Measurements from ENCODE around the gene GPC1. TPM values are rescaled to one million over a fixed set of nuclear protein-coding genes. Genes with fewer than 3 reads are reported as not detected.

GPC1 gene
- total and polyA plus RNA-seq, 2 of the 4 experiments (the other 2 are of a cell fraction): 16.0 to 211 TPM

DNA sequence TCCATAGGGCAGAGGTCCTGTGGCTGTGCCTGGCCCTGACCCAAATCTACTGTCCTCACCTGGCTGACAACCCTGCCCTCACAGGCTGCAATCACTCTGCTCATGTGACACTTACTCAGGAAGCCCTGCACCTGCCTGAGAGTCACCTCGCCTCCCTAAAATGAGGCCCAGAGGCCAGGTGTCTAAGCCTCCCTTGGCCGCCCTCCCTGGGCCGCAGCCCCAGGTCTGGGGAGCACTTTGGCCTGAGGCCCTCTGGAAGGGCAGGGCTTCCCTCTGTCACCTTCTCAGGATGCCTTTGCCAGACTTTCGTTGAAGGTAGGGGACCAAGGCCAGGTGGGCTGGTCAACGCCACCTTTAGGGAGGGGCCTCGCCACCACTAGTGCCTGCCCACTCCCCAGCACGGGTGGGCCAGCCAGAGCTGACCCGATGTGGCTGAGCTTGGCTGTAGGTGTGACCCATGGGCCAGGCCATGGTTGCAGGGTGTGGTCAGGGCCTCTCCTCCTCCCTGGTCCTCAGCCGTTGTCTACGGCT, 6.1 kb upstream of the GPC1 start:
- Histone ChIP-seq H2AK5ac (ENCODE audit: low read depth, low read length) (no peak overlapping the region), H3K9me1 (ENCODE audit: insufficient read depth, low read length) (peaks cover 14% of the 10 kb centered on the region), H3K4ac (ENCODE audit: low read depth, low read length) (no peak overlapping the region), H3K79me1 (ENCODE audit: low read depth in 1 of 2, low read length in 2 of 2) (peaks cover 0 to 19% of the 10 kb centered on the region in 2 experiments; a peak in 2 of 4 replicates), H3K4me2 (ENCODE audit: low read depth, low read length) (no peak overlapping the region), H3K27ac (ENCODE audit: insufficient read depth, low read length) (no peak overlapping the region), H3K4me3 (ENCODE audit: insufficient read depth, low read depth, low read length) (no peak overlapping the region), H2BK20ac (ENCODE audit: low read depth, low read length) (no peak overlapping the region), H2AFZ (replicated peaks; ENCODE audit: low read length, poor library complexity) (no peak overlapping the region), H4K8ac (ENCODE audit: low read depth in 2 of 2, low read length in 2 of 2) (no peak overlapping the region), H2BK120ac (ENCODE audit: low read depth, low read length) (no peak overlapping the region), H4K20me1 (ENCODE audit: insufficient read depth, low read length) (no peaks in the 10 kb centered on the region), H3K4me1 (ENCODE audit: control insufficient read depth, insufficient read depth, low read length) (peaks cover 14% of the 10 kb centered on the region), H3K14ac (replicated peaks; ENCODE audit: low read depth, low read length) (no peak overlapping the region), H3K18ac (ENCODE audit: low read depth, low read length) (no peak overlapping the region), H3K56ac (ENCODE audit: extremely low read depth, insufficient read depth, low read length) (no peak overlapping the region), H3K9ac (ENCODE audit: low read depth, low read length) (no peak overlapping the region), H2BK5ac (ENCODE audit: low read depth, low read length, poor library complexity, severe bottlenecking) (no peak overlapping the region), H3K23ac (ENCODE audit: low read depth, low read length) (no peak overlapping the region), H4K5ac (ENCODE audit: low read depth, low read length) (no peak overlapping the region), H4K91ac (ENCODE audit: insufficient read depth, low read depth, low read length) (no peak overlapping the region), H2AK9ac (replicated peaks; ENCODE audit: low read depth, low read length, poor library complexity) (no peak overlapping the region), H3K9me3 (ENCODE audit: control insufficient read depth, insufficient read depth, low read length) (no peaks in the 10 kb centered on the region), H2BK15ac (ENCODE audit: low read depth, low read length) (no peak overlapping the region; the same call in 2 of the 3 replicates), H3K36me3 (ENCODE audit: control insufficient read depth, insufficient read depth, low read length) (no peaks in the 10 kb centered on the region), H3K27me3 (ENCODE audit: control insufficient read depth, insufficient read depth, low read length) (no peaks in the 10 kb centered on the region)
- POLR2A ChIA-PET (ENCODE audit: unreplicated experiment): no interaction called here
- BruUV-seq (replicated peaks): no TSS peak
- no peak for ATAC-seq (ENCODE audit: low read depth)
- dilution Hi-C loops (cut with HindIII; ENCODE audit: low sequenced_read_pairs, unreplicated experiment) (no loop called here), in situ Hi-C loops (cut with MboI; ENCODE audit: low sequenced_read_pairs) (no loop called here), intact Hi-C loops (cut with micrococcal nuclease) (no loop called here)
- DNase-seq: no peak
- CTCF ChIA-PET: no interaction called here
- TF ChIP-seq, protein P1, sequence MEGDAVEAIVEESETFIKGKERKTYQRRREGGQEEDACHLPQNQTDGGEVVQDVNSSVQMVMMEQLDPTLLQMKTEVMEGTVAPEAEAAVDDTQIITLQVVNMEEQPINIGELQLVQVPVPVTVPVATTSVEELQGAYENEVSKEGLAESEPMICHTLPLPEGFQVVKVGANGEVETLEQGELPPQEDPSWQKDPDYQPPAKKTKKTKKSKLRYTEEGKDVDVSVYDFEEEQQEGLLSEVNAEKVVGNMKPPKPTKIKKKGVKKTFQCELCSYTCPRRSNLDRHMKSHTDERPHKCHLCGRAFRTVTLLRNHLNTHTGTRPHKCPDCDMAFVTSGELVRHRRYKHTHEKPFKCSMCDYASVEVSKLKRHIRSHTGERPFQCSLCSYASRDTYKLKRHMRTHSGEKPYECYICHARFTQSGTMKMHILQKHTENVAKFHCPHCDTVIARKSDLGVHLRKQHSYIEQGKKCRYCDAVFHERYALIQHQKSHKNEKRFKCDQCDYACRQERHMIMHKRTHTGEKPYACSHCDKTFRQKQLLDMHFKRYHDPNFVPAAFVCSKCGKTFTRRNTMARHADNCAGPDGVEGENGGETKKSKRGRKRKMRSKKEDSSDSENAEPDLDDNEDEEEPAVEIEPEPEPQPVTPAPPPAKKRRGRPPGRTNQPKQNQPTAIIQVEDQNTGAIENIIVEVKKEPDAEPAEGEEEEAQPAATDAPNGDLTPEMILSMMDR (conservative IDR thresholded peaks at IDR 0.05; ENCODE audit: low read depth, low read length): no peak
- TF ChIP-seq SMC3 (IDR thresholded peaks at IDR 0.05; ENCODE audit: low read depth, low read length) (no peak), RFX5 (IDR thresholded peaks at IDR 0.05; ENCODE audit: low read depth, low read length) (no peak), RCOR1 (IDR thresholded peaks at IDR 0.05; ENCODE audit: insufficient replicate concordance, low read length) (no peak), BHLHE40 (IDR thresholded peaks at IDR 0.05; ENCODE audit: low read depth, low read length) (no peak), CHD1 (IDR thresholded peaks at IDR 0.05; ENCODE audit: low read depth, low read length) (no peak), MAFK (IDR thresholded peaks at IDR 0.05; ENCODE audit: low read depth, low read length) (no peak), POLR2A (IDR thresholded peaks at IDR 0.05; ENCODE audit: low read depth, low read length) (no peak), MXI1 (IDR thresholded peaks at IDR 0.05; ENCODE audit: borderline replicate concordance, low read depth, low read length) (no peak), MAZ (IDR thresholded peaks at IDR 0.05; ENCODE audit: borderline replicate concordance, low read depth, low read length) (no peak), RAD21 (IDR thresholded peaks at IDR 0.05; ENCODE audit: low read length) (no peak), FOS (IDR thresholded peaks at IDR 0.05; ENCODE audit: low read depth, low read length) (no peak), CEBPB (IDR thresholded peaks at IDR 0.05; ENCODE audit: low read depth, low read length) (no peak), NFE2L2 (IDR thresholded peaks at IDR 0.05; ENCODE audit: low read depth, low read length) (no peak)
- TF ChIP-seq, protein P2, sequence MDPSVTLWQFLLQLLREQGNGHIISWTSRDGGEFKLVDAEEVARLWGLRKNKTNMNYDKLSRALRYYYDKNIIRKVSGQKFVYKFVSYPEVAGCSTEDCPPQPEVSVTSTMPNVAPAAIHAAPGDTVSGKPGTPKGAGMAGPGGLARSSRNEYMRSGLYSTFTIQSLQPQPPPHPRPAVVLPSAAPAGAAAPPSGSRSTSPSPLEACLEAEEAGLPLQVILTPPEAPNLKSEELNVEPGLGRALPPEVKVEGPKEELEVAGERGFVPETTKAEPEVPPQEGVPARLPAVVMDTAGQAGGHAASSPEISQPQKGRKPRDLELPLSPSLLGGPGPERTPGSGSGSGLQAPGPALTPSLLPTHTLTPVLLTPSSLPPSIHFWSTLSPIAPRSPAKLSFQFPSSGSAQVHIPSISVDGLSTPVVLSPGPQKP (IDR thresholded peaks at IDR 0.05; ENCODE audit: borderline replicate concordance, low read depth, low read length): no peak
- TF ChIP-seq, protein P3, sequence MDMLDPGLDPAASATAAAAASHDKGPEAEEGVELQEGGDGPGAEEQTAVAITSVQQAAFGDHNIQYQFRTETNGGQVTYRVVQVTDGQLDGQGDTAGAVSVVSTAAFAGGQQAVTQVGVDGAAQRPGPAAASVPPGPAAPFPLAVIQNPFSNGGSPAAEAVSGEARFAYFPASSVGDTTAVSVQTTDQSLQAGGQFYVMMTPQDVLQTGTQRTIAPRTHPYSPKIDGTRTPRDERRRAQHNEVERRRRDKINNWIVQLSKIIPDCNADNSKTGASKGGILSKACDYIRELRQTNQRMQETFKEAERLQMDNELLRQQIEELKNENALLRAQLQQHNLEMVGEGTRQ (IDR thresholded peaks at IDR 0.05; ENCODE audit: low read depth, low read length): no peak
- WGBS, 2 experiments (ENCODE audit: extremely low coverage in 2 of 2, insufficient read length in 1 of 2): 80% methylated on average over 1 of the region's 10 CpGs; no CpG with 5 or more reads in 1 of the 2 experiments
